Suprapubic skin (tissue), 4 donors: ENCODE data around the gene DST. TPM values are rescaled to one million over a fixed set of nuclear protein-coding genes. Genes with fewer than 3 reads are reported as not detected.

Experiments used
- DNase-seq, 2 donors: peaks; one replicate each; pipeline ENCODE4 v3.0.0-alpha.2; 2019; ENCODE audit warnings: low spot score in 2 of 2
- H3K27ac ChIP-seq: fragments of 200-600 bp; sonication (generic); one replicate; pipeline ENCODE4 v1.5.1; 2019
- H3K27me3 ChIP-seq: fragments of 200-600 bp; sonication (generic); one replicate; pipeline ENCODE4 v1.5.1; 2019
- H3K36me3 ChIP-seq: fragments of 200-600 bp; sonication (generic); one replicate; pipeline ENCODE4 v1.5.1; 2019
- H3K4me1 ChIP-seq: fragments of 200-600 bp; sonication (generic); one replicate; pipeline ENCODE4 v1.5.1; 2019
- H3K4me3 ChIP-seq: fragments of 200-600 bp; sonication (generic); one replicate; pipeline ENCODE4 v1.5.1; 2019; ENCODE audit warnings: mild to moderate bottlenecking
- H3K9me3 ChIP-seq: fragments of 200-600 bp; sonication (generic); one replicate; pipeline ENCODE4 v1.5.1; 2019
- EP300 ChIP-seq: sonication (generic); formaldehyde crosslinking; IDR thresholded peaks from one replicate; pipeline ENCODE4 v1.6.1; 2017; ENCODE audit warnings: antibody characterized with exemption
- POLR2A ChIP-seq, 2 donors: fragments of 450-650 bp; IDR thresholded peaks; one replicate each; pipeline ENCODE4 v1.6.1; 2017; ENCODE audit warnings: antibody characterized with exemption in 2 of 2, mild to moderate bottlenecking in 2 of 2, moderate library complexity in 2 of 2
- POLR2AphosphoS5 ChIP-seq, 3 donors: sonication (generic); formaldehyde crosslinking; IDR thresholded peaks; one replicate each; pipeline ENCODE4 v1.6.1; 2017; ENCODE audit warnings: antibody characterized with exemption in 3 of 3
- WGBS: methylation state at CpG from one replicate; pipeline ENCODE4 v1.1.5; 2018; 5-methylcytosine and 5-hydroxymethylcytosine counted together
- total RNA-seq, 4 donors: library from RNA; depleted of rRNA; stranded (reverse); fragments of >200 nt; gene quantifications; one replicate each; pipeline ENCODE4 v1.1.0, GENCODE V29; 2016
- TF ChIP-seq, protein P1 (sequence below), 2 donors: fragments of 200-600 bp in 1 of 2; fragments of 450-650 bp in 1 of 2; sonication (generic) in 1 of 2; IDR thresholded peaks; one replicate each; pipeline ENCODE4 v1.5.1; 2016 to 2019; ENCODE audit warnings: antibody characterized with exemption in 2 of 2, mild to moderate bottlenecking in 1 of 2, moderate library complexity in 1 of 2

The DST gene
- total RNA-seq, 4 donors from 2014 or later, result 637 to 1,048 (median 751) TPM

GRCh38 chr6:56542364-56543331 is 100.0 kb downstream of the DST start:
- peak overlapping the region; percentile 67 for H3K4me3 ChIP-seq
- H3K9me3 ChIP-seq, result no peaks in the 10 kb centered on the region
- peaks cover 45% of the 10 kb centered on the region for H3K4me1 ChIP-seq
- 1% methylated on average over 50 of the region's 50 CpGs for WGBS
- no peak for TF ChIP-seq EP300
- peak in 1 of 2 donors; percentile 86 for TF ChIP-seq POLR2A (IDR thresholded peaks at IDR 0.05)
- peak; percentile 12 to 91 (median 68) for TF ChIP-seq POLR2AphosphoS5 (IDR thresholded peaks at IDR 0.05)
- TF ChIP-seq, protein P1, sequence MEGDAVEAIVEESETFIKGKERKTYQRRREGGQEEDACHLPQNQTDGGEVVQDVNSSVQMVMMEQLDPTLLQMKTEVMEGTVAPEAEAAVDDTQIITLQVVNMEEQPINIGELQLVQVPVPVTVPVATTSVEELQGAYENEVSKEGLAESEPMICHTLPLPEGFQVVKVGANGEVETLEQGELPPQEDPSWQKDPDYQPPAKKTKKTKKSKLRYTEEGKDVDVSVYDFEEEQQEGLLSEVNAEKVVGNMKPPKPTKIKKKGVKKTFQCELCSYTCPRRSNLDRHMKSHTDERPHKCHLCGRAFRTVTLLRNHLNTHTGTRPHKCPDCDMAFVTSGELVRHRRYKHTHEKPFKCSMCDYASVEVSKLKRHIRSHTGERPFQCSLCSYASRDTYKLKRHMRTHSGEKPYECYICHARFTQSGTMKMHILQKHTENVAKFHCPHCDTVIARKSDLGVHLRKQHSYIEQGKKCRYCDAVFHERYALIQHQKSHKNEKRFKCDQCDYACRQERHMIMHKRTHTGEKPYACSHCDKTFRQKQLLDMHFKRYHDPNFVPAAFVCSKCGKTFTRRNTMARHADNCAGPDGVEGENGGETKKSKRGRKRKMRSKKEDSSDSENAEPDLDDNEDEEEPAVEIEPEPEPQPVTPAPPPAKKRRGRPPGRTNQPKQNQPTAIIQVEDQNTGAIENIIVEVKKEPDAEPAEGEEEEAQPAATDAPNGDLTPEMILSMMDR (IDR thresholded peaks at IDR 0.05), result peak in 1 of 2 donors; percentile 41
- peak; percentile 95 to 97 for DNase-seq
- peak overlapping the region; percentile 96 for H3K27ac ChIP-seq
- no peaks in the 10 kb centered on the region for H3K36me3 ChIP-seq
- H3K27me3 ChIP-seq, result no peaks in the 10 kb centered on the region

- peak overlapping the region; percentile 67 for H3K4me3 ChIP-seq
- WGBS, result 6% methylated on average over 3 of the region's 3 CpGs
- H3K36me3 ChIP-seq, result no peaks in the 10 kb centered on the region
- TF ChIP-seq, protein P1 (IDR thresholded peaks at IDR 0.05), result no peak
- TF ChIP-seq POLR2AphosphoS5 (IDR thresholded peaks at IDR 0.05), result no peak
- TF ChIP-seq POLR2A (IDR thresholded peaks at IDR 0.05), result no peak
- TF ChIP-seq EP300, result no peak
- no peaks in the 10 kb centered on the region for H3K27me3 ChIP-seq
- H3K4me1 ChIP-seq, result peaks cover 53% of the 10 kb centered on the region
- H3K9me3 ChIP-seq, result no peaks in the 10 kb centered on the region
- DNase-seq, result no peak
- H3K27ac ChIP-seq, result peak overlapping the region; percentile 96
Measured at GRCh38 chr6:56541741-56542360, 100.8 kb downstream of the DST start.

GRCh38 chr6:56541030-56541600 is 101.6 kb downstream of the DST start:
- peak overlapping the region; percentile 96 for H3K27ac ChIP-seq
- TF ChIP-seq EP300 (no peak), POLR2AphosphoS5 (IDR thresholded peaks at IDR 0.05) (no peak), POLR2A (IDR thresholded peaks at IDR 0.05) (no peak)
- TF ChIP-seq, protein P1 (IDR thresholded peaks at IDR 0.05), result no peak
- peak overlapping the region; percentile 67 for H3K4me3 ChIP-seq
- H3K36me3 ChIP-seq, result peaks cover 3% of the 10 kb centered on the region
- no peaks in the 10 kb centered on the region for H3K27me3 ChIP-seq
- H3K4me1 ChIP-seq, result peaks cover 59% of the 10 kb centered on the region
- no peaks in the 10 kb centered on the region for H3K9me3 ChIP-seq
- no peak for DNase-seq
- 19% methylated on average over 11 of the region's 11 CpGs for WGBS

DNA sequence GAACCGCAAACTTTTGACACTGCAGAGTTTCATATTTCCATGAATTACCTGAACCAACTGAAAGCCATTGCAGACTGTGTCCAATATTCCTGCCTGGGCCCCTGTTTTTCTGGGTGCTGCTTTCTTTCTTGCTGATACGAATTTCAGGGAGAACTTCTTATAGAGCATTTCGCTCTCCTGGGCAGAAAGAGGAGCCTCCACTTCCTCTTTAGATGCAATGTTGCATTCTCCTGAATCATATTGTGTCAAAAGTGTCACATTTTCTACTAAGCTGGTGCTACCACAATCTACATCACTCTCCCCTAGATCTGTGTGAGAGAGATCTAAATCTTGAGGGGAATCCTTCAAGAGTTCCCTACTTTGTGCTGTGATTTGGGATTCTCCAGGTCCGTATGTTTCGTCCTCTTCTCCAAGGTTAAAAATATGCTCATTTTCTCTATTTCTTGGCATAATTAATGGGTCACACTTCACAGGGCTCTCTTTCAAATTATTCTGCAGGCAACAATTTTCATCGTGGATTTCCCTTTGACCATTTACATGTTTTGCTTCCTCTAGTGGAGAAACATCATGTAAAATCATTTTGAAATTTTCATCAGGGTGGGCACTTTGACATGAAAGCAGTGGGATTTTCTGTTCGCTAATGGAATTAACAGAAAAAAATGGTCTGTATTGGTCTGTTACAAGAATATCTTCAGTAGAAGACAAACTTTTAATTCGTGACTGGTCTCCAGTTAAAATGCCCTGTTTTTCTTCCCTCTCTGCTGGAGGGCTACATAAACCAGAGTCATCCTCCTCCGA is 102.3 kb downstream of the DST start:
- H3K4me3 ChIP-seq, result peak overlapping the region; percentile 67
- DNase-seq, result no peak
- H3K36me3 ChIP-seq, result peaks cover 6% of the 10 kb centered on the region
- no peaks in the 10 kb centered on the region for H3K27me3 ChIP-seq
- H3K4me1 ChIP-seq, result peaks cover 62% of the 10 kb centered on the region
- H3K27ac ChIP-seq, result peak overlapping the region; percentile 96
- TF ChIP-seq POLR2A (IDR thresholded peaks at IDR 0.05) (no peak), EP300 (no peak), POLR2AphosphoS5 (IDR thresholded peaks at IDR 0.05) (no peak)
- TF ChIP-seq, protein P1 (IDR thresholded peaks at IDR 0.05), result no peak
- H3K9me3 ChIP-seq, result no peaks in the 10 kb centered on the region
- WGBS, result 20% methylated on average over 9 of the region's 9 CpGs
